ENCODE measurements around the gene SNX8.
"Not testable (repeated sequence)": the region's sequence is repeated elsewhere in the genome, so short reads cannot be mapped to it uniquely, and the experiment has no call there.

The SNX8 gene

GRCh38 chr7:2273866-2274265 is 40.4 kb downstream of the SNX8 start:
- H3K9ac ChIP-seq (ENCODE audit: low read depth, low read length) = no peak overlapping the region

GRCh38 chr7:2272031-2272430 is 42.2 kb downstream of the SNX8 start:
- H3K27ac ChIP-seq (ENCODE audit: low read depth, low read length) = no peak overlapping the region
- no peaks in the 10 kb centered on the region for H3K27me3 ChIP-seq (ENCODE audit: control insufficient read depth, insufficient read depth, low read length)
- peaks cover 6% of the 10 kb centered on the region; the same call in 1 of the 2 replicates for H3K4me1 ChIP-seq (ENCODE audit: control insufficient read depth, insufficient read depth, low read length)
- no peak overlapping the region for H3K4me3 ChIP-seq (ENCODE audit: low read depth, low read length)
- peaks cover 18% of the 10 kb centered on the region for H3K36me3 ChIP-seq (ENCODE audit: control insufficient read depth, insufficient read depth, low read length)
- H3K9me3 ChIP-seq (ENCODE audit: control insufficient read depth, insufficient read depth, low read length) = no peaks in the 10 kb centered on the region
- H3K9ac ChIP-seq (ENCODE audit: low read depth, low read length) = no peak overlapping the region

More at GRCh38 chr7:2273866-2274265, 40.4 kb downstream of the SNX8 start:
- Histone ChIP-seq H3K27ac (ENCODE audit: low read depth, low read length) (no peak overlapping the region), H3K4me1 (ENCODE audit: control insufficient read depth, insufficient read depth, low read length) (peaks cover 6% of the 10 kb centered on the region; the same call in 1 of the 2 replicates), H3K36me3 (ENCODE audit: control insufficient read depth, insufficient read depth, low read length) (peaks cover 24% of the 10 kb centered on the region), H3K27me3 (ENCODE audit: control insufficient read depth, insufficient read depth, low read length) (no peaks in the 10 kb centered on the region), H3K4me3 (ENCODE audit: low read depth, low read length) (no peak overlapping the region), H3K9me3 (ENCODE audit: control insufficient read depth, insufficient read depth, low read length) (no peaks in the 10 kb centered on the region)

DNA sequence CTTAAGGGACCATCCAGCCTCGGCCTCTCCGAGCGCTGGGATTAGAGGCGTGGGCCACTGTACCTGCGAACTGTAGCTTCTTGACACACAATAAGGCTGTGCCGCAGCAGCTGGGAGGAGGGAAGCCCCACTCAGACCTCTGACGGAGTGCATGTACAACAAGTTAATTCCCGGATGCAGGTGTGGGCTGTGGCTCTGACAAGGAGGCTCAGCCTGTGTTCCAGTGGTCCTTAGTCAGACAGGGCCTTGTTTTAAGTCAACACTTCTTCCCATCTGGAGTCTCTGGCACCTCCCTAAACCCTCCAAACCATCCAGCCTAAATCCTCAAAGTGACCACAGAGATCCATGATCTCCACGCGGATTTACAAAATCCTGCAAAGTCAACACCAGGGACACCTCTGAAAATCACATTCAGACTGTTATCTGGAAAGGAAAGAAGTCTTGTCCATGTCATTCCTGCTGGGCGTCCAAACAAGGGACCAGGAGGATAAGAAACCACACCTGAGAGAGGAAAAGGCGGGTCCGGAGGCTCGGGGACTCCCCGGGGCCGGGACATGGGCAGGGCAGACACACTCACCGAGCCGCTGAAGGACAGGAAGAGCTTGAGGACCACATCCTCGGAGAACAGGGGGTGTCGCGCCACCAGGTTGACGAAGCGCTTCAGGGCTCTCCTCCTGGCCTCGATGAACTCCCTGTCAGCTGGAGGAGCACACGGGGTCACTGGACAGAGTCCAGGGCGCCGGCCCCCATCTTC is 42.8 kb downstream of the SNX8 start:
- Histone ChIP-seq H3K27ac (ENCODE audit: low read depth, low read length) (no peak overlapping the region), H3K9me3 (ENCODE audit: control insufficient read depth, insufficient read depth, low read length) (no peaks in the 10 kb centered on the region), H3K27me3 (ENCODE audit: control insufficient read depth, insufficient read depth, low read length) (no peaks in the 10 kb centered on the region), H3K4me3 (ENCODE audit: low read depth, low read length) (no peak overlapping the region), H3K36me3 (ENCODE audit: control insufficient read depth, insufficient read depth, low read length) (peaks cover 18% of the 10 kb centered on the region), H3K4me1 (ENCODE audit: control insufficient read depth, insufficient read depth, low read length) (peaks cover 6% of the 10 kb centered on the region; the same call in 1 of the 2 replicates), H3K9ac (ENCODE audit: low read depth, low read length) (no peak overlapping the region)

GRCh38 chr7:2270495-2270894 is 43.7 kb downstream of the SNX8 start:
- Histone ChIP-seq H3K9ac (ENCODE audit: low read depth, low read length) (no peak overlapping the region), H3K4me1 (ENCODE audit: control insufficient read depth, insufficient read depth, low read length) (peaks cover 6% of the 10 kb centered on the region; the same call in 1 of the 2 replicates), H3K27ac (ENCODE audit: low read depth, low read length) (peak overlapping the region; percentile 42), H3K36me3 (ENCODE audit: control insufficient read depth, insufficient read depth, low read length) (peaks cover 18% of the 10 kb centered on the region), H3K27me3 (ENCODE audit: control insufficient read depth, insufficient read depth, low read length) (no peaks in the 10 kb centered on the region), H3K9me3 (ENCODE audit: control insufficient read depth, insufficient read depth, low read length) (no peaks in the 10 kb centered on the region), H3K4me3 (ENCODE audit: low read depth, low read length) (no peak overlapping the region)

GRCh38 chr7:2269991-2270460 is 44.2 kb downstream of the SNX8 start:
- H3K36me3 ChIP-seq (ENCODE audit: control insufficient read depth, insufficient read depth, low read length) = peaks cover 15% of the 10 kb centered on the region
- H3K27ac ChIP-seq (ENCODE audit: low read depth, low read length) = peak overlapping the region; percentile 91
- H3K9me3 ChIP-seq (ENCODE audit: control insufficient read depth, insufficient read depth, low read length) = no peaks in the 10 kb centered on the region
- H3K9ac ChIP-seq (ENCODE audit: low read depth, low read length) = no peak overlapping the region
- H3K4me1 ChIP-seq (ENCODE audit: control insufficient read depth, insufficient read depth, low read length) = peaks cover 6% of the 10 kb centered on the region; the same call in 1 of the 2 replicates
- H3K4me3 ChIP-seq (ENCODE audit: low read depth, low read length) = no peak overlapping the region
- no peaks in the 10 kb centered on the region for H3K27me3 ChIP-seq (ENCODE audit: control insufficient read depth, insufficient read depth, low read length)

- H3K4me1 ChIP-seq (ENCODE audit: control insufficient read depth, insufficient read depth, low read length); H3K4me3 ChIP-seq (ENCODE audit: low read depth, low read length); H3K9me3 ChIP-seq (ENCODE audit: control insufficient read depth, insufficient read depth, low read length); H3K9ac ChIP-seq (ENCODE audit: low read depth, low read length); H3K27me3 ChIP-seq (ENCODE audit: control insufficient read depth, insufficient read depth, low read length): not testable (repeated sequence)
- Histone ChIP-seq H3K36me3 (ENCODE audit: control insufficient read depth, insufficient read depth, low read length) (peaks cover 15% of the 10 kb centered on the region), H3K27ac (ENCODE audit: low read depth, low read length) (peak overlapping the region; percentile 91)
These were observed 44.9 kb downstream of the SNX8 start for GRCh38 chr7:2269089-2269990.

DNA sequence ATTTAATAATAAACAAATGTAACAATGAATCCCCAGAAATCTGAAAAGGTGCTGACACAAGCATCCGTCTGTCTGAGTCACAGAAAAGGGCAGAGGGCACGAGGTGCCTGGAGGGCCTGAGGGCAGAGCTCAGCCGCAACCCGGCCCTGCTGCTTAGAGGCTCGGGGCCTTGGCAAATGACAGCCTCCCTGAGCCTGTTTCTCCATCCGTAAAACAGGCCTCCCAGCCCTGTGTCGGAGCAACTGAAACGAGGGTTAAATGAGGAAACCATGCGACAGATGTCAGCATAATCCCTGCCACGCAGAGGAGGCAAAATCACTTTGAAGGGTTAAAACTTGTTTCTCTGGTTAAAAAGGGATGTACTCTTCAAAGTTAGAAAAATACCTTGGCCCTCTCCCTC is 47.3 kb downstream of the SNX8 start:
- no peak overlapping the region for H3K4me3 ChIP-seq (ENCODE audit: low read depth, low read length)
- no peak overlapping the region for H3K9ac ChIP-seq (ENCODE audit: low read depth, low read length)
- no peaks in the 10 kb centered on the region for H3K9me3 ChIP-seq (ENCODE audit: control insufficient read depth, insufficient read depth, low read length)
- H3K36me3 ChIP-seq (ENCODE audit: control insufficient read depth, insufficient read depth, low read length) = peaks cover 24% of the 10 kb centered on the region
- H3K27ac ChIP-seq (ENCODE audit: low read depth, low read length) = no peak overlapping the region
- H3K4me1 ChIP-seq (ENCODE audit: control insufficient read depth, insufficient read depth, low read length) = peaks cover 6% of the 10 kb centered on the region; the same call in 1 of the 2 replicates
- H3K27me3 ChIP-seq (ENCODE audit: control insufficient read depth, insufficient read depth, low read length) = no peaks in the 10 kb centered on the region

DNA sequence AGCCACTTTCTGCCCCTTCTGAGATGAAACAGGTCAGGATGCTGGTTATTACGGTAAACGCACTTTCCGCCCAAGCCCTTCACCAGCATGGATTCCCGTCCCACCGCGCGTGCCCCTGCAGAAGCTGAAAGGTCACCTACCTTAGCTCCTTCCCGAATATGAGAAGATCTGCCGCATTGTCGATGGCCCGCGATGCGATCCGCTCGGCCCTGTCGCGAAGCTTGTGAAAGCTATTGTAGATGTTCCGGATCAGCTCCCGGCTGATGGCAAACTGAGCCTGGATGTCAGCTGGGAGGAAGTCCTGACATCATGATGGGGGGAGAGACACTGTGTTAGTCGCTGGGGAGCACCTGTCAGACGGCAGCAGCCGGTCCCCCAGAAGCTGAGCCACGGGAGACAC is 50.1 kb downstream of the SNX8 start:
- Histone ChIP-seq H3K9me3 (ENCODE audit: control insufficient read depth, insufficient read depth, low read length) (no peaks in the 10 kb centered on the region), H3K9ac (ENCODE audit: low read depth, low read length) (no peak overlapping the region), H3K27me3 (ENCODE audit: control insufficient read depth, insufficient read depth, low read length) (no peaks in the 10 kb centered on the region), H3K27ac (ENCODE audit: low read depth, low read length) (no peak overlapping the region), H3K36me3 (ENCODE audit: control insufficient read depth, insufficient read depth, low read length) (peaks cover 23% of the 10 kb centered on the region), H3K4me3 (ENCODE audit: low read depth, low read length) (no peak overlapping the region), H3K4me1 (ENCODE audit: control insufficient read depth, insufficient read depth, low read length) (no peaks in the 10 kb centered on the region)

DNA sequence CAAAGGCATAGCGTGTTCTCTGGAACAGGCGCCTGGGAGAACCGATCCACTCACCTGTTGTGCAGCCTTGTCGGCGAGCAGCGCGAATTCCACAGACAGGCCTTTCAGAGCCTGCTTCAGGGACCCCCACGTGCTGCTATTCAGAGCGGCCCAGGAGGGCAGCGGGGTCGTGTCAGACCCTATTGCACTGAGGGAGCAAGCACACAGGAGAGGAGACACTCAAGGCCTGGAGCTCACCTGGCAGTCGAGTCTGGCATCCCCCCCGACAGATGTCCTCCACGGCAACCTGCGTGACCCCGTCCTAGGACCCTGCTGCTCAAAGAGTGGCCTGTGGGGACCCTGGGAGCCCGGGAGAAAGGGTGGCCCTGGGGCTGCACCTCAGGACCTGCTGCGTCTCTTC is 51.1 kb downstream of the SNX8 start:
- Histone ChIP-seq H3K36me3 (ENCODE audit: control insufficient read depth, insufficient read depth, low read length) (peaks cover 23% of the 10 kb centered on the region), H3K27me3 (ENCODE audit: control insufficient read depth, insufficient read depth, low read length) (no peaks in the 10 kb centered on the region), H3K4me3 (ENCODE audit: low read depth, low read length) (no peak overlapping the region), H3K9ac (ENCODE audit: low read depth, low read length) (no peak overlapping the region), H3K9me3 (ENCODE audit: control insufficient read depth, insufficient read depth, low read length) (no peaks in the 10 kb centered on the region), H3K27ac (ENCODE audit: low read depth, low read length) (no peak overlapping the region), H3K4me1 (ENCODE audit: control insufficient read depth, insufficient read depth, low read length) (no peaks in the 10 kb centered on the region)

- no peak overlapping the region for H3K27ac ChIP-seq (ENCODE audit: low read depth, low read length)
- H3K27me3 ChIP-seq (ENCODE audit: control insufficient read depth, insufficient read depth, low read length) = no peaks in the 10 kb centered on the region
- H3K36me3 ChIP-seq (ENCODE audit: control insufficient read depth, insufficient read depth, low read length) = peaks cover 33% of the 10 kb centered on the region
- H3K9ac ChIP-seq (ENCODE audit: low read depth, low read length) = no peak overlapping the region
- no peaks in the 10 kb centered on the region for H3K9me3 ChIP-seq (ENCODE audit: control insufficient read depth, insufficient read depth, low read length)
- no peak overlapping the region for H3K4me3 ChIP-seq (ENCODE audit: low read depth, low read length)
- no peaks in the 10 kb centered on the region for H3K4me1 ChIP-seq (ENCODE audit: control insufficient read depth, insufficient read depth, low read length)
These were observed 52.6 kb downstream of the SNX8 start for GRCh38 chr7:2261611-2262010.

DNA sequence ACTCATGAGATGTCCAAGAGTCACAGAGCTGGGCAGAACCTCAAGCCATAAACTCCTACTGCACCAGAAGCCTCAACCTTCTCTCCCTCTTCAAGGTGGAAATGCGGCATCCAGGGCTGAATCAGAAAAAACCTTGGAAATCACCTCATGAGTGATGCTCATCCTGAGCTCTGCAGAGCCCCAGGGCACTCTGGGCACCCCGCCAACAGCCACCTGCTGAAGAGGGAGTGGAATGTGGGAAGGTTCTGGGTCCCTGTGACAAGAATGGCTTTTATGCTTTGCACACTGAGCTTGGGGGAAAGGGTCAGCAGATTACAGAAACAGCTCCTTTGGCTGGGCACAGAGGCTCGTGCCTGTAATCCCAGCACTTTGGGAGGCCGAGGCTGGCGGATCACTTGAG is 53.4 kb downstream of the SNX8 start:
- no peaks in the 10 kb centered on the region for H3K4me1 ChIP-seq (ENCODE audit: control insufficient read depth, insufficient read depth, low read length)
- H3K9ac ChIP-seq (ENCODE audit: low read depth, low read length) = no peak overlapping the region
- no peaks in the 10 kb centered on the region for H3K27me3 ChIP-seq (ENCODE audit: control insufficient read depth, insufficient read depth, low read length)
- H3K9me3 ChIP-seq (ENCODE audit: control insufficient read depth, insufficient read depth, low read length) = no peaks in the 10 kb centered on the region
- no peak overlapping the region for H3K4me3 ChIP-seq (ENCODE audit: low read depth, low read length)
- no peak overlapping the region for H3K27ac ChIP-seq (ENCODE audit: low read depth, low read length)
- H3K36me3 ChIP-seq (ENCODE audit: control insufficient read depth, insufficient read depth, low read length) = peaks cover 40% of the 10 kb centered on the region

Measured in HUES48 (cell line).